Astrocyte of the cerebellum (primary cell): Measurements from ENCODE around the gene IVD.

Experiments used
- DNase-seq: peaks from one replicate; pipeline ENCODE4 v3.0.0-alpha.2; 2011; ENCODE audit warnings: low read depth
- H3K4me3 ChIP-seq: 2 replicates; pipeline ENCODE4 v1.5.1; 2011; ENCODE audit warnings: mild to moderate bottlenecking, low read depth, low read length, moderate library complexity
- in situ Hi-C: cut with HindIII; loops from 2 replicates; pipeline ENCODE4 v1.10.0; 2017; ENCODE audit warnings: low sequenced_read_pairs
- TF ChIP-seq, protein P1 (sequence below): IDR thresholded peaks from 2 replicates; pipeline ENCODE4 v1.5.1; 2012; ENCODE audit warnings: low read length, low read depth, moderate library complexity, mild to moderate bottlenecking; ENCODE audit errors: missing control alignments

The IVD gene

DNA sequence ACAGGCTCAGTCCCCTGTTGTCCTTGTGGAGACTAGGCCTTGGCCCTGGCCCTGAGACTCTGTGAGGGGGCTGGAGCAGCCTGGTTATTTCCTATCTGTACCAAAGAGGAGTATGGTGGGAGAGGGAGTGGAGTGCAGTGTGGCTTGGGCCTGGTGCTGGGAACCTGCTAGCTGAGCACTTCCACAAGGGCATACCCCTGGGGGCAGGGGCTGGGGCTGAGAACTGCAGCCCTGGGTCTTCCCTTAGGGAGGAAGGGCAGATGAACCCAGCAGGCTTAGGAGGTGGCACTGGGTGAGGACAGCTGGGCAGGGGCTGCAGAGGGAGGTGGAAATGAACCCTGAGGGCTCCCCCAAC lies 61.6 kb downstream of the IVD start:
- in situ Hi-C loops = no loop called here
- TF ChIP-seq, protein P1, sequence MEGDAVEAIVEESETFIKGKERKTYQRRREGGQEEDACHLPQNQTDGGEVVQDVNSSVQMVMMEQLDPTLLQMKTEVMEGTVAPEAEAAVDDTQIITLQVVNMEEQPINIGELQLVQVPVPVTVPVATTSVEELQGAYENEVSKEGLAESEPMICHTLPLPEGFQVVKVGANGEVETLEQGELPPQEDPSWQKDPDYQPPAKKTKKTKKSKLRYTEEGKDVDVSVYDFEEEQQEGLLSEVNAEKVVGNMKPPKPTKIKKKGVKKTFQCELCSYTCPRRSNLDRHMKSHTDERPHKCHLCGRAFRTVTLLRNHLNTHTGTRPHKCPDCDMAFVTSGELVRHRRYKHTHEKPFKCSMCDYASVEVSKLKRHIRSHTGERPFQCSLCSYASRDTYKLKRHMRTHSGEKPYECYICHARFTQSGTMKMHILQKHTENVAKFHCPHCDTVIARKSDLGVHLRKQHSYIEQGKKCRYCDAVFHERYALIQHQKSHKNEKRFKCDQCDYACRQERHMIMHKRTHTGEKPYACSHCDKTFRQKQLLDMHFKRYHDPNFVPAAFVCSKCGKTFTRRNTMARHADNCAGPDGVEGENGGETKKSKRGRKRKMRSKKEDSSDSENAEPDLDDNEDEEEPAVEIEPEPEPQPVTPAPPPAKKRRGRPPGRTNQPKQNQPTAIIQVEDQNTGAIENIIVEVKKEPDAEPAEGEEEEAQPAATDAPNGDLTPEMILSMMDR = no peak
- H3K4me3 ChIP-seq = no peak overlapping the region
- DNase-seq = no peak

DNA sequence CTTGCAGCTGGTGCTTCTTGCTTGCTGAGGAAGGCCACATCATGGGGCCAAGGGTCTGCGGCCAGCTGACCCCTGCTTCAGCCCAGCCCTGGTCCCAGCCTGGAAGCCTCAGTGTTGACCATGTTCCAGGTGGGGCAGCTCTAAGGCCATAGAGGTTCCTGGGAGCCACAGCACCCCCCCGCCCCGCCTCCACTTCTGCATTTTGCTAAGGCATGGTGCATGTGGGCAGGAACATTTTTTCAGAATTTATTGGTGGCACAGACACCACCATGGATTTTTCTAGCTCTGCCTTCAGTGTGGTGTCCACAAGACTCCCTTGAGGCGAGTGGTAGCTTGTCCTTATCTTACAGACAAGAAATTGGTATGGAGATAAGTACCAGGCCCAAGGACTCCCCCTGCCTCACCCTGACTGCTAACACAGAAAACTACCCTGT lies 63.3 kb downstream of the IVD start:
- DNase-seq = no peak
- TF ChIP-seq, protein P1 = no peak
- no peak overlapping the region for H3K4me3 ChIP-seq
- in situ Hi-C loops = no loop called here

DNA sequence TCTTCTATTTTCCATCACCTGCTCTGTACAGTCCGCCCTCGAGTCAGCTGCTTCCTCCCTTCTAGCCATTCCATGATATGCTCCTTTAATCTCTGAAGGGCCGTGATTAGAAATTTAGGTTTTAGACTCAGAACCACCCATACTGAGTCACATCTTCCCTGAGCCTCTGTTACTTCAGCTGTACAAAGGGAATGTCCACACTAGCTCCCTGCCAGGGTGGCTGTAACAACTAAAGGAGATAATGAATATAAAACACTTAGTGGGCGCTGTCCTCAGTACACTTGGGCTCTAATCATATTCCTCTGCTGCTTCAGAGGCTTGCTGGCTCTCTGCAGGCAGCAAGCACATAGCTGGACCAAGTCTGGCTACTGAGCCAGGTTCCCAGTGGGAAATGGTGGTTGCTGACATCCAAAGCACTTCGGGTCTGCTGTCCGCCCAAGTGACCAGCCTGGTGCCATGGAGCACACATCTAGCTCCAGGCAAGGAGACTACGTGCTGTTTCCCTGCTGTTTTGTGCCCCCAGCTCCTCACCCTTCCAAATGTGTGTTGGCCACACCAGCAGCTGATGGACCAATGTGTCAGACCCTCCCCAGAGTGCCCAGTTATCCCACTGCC lies 64.3 kb downstream of the IVD start:
- in situ Hi-C loops = no loop called here
- H3K4me3 ChIP-seq = peak overlapping the region; percentile 67
- TF ChIP-seq, protein P1 = no peak
- DNase-seq = no peak

DNA sequence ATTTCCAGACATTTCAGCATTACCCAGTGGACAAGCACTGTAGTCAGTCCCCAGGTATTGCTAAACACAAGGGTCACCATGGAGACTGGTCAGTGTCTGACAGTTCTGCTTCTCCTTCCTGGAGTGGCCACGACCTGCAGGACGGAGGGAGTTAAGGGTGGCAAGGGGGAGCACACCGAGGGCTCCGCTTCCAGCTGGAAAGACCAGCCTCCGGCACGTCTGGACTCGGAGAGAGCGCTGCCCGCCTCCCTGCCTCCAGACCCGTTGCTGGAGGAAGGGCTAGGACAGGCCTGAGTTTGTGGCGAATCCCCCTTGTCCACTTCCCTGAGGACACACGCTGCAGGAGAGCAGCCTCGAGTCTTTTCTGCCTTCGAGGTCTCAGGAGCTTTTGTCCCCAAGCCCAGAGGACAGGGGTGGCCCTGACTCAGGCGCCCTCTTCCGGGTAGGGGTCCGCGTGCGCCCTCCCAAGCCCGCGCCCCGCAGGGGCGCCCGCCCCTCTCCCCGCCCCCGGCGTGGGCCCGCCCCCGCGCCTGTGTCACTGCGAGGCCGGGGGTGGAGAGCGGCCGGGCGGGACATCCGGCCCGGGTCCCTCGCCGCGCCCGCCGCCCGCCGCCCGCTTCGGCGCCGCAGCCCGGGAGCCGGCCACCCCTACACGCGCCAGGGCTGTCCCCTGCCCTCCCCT lies 65.0 kb downstream of the IVD start, which contains the start of gene CHST14:
Gene CHST14 (plus strand): TSS at position 562 of the 682 bp plus-strand sequence. CDS start 230 bp downstream, outside the sequence.
- DNase-seq = no peak
- TF ChIP-seq, protein P1 = no peak
- in situ Hi-C loops = no loop called here
- peak within 1 kb of the TSS; percentile 67 for H3K4me3 ChIP-seq
